Stimulated activated CD8-positive, alpha-beta memory T cell treated with anti-CD3 and anti-CD28 coated beads, Interleukin-7, amount 100 ng/mL, for 1 hour (primary cell): ENCODE results near the gene SMG9.
"Not testable (repeated sequence)": the region's sequence is repeated elsewhere in the genome, so short reads cannot be mapped to it uniquely, and the experiment has no call there.

ENCODE experiments used
- DNase-seq, 2 donors: peaks; one replicate each; pipeline ENCODE4 v3.0.0-alpha.2; 2020; ENCODE audit warnings: low read depth in 2 of 2

SMG9 gene

DNA sequence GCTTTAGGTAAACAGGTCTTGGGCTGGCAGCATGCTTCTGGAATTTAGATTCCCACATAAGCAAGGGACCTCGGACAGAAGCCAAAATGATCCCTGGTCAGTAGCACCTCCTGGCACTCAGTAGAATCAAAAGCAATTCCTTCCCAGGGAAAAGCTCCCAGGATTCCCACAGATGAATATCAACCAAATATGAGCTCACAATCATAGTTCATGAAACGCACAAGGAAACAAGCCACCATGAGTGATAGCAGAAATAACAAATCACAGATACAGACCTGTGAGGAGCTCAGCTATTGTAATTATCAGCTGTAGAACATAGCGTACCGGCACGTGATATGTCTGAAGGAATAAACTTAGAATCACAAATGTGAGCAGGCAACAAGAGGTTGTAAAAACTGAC is 63.0 kb downstream of the SMG9 start:
- no peak for DNase-seq

DNA sequence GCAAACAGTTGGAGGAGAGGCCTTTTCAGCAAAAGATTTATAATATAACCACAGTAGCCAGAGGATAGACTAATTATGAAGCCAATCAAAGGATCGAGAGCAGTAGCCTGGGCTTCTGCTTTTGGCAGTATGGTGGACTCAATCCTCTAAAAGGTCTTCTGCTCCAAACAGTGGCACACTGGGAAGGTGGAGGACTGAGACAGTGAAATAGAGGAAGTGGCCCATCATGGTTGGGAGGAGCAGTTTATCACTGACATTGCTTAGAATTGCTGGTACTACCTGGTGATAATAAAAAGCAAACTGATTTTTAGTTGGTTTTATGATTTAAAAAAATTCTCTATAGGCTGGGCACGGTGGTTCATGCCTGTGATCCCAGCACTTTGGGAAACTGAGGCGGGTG is 63.9 kb downstream of the SMG9 start:
- DNase-seq = no peak

DNA sequence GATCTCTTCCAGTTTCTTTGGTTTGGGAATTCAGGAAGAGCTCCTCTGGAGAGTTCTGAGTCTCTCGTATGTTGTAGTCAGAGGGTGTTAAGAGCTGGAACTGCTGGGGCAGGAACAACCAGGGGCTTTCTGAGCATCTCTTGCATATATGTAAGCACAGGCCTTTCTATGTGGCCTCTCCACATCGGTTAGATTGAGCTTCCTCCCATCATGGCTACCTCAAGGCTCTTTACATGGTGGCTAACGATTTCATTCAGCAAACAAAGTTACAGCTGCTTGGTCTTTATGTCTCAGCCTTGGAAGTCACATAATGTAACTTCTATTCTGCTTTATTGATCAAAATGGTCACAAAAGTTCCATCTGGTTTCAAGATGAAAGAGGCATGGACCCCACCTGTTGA is 64.3 kb downstream of the SMG9 start:
- DNase-seq = no peak

DNA sequence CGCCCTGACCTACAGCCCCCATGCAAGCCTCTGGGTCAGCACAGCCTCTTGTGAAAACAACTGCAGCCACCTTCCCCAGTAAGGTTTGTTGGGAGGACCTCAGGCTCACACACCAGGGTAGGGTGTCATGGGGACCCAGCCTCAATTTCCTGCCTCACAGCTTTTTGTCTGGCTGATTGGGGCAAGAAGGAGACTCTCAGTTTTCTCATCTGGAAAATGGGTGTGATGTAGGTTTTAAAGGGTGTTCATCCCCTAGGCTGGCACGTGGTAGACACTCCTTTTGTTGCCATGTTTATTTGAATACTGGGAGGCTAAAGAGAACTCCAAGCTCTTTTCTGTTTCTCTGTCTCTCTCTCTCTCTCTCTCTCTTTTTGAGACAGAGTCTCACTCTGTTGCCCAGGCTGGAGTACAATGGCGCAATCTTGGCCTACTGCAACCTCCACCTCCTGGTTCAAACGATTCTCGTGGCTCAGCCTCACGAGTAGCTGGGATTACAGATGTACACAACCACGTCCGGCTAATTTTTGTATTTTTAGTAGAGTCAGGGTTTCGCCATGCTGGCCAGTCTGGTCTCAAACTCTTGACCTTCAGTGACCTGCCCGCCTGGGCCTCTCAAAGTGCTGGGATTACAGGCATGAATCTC is 66.6 kb downstream of the SMG9 start:
- no peak for DNase-seq

DNA sequence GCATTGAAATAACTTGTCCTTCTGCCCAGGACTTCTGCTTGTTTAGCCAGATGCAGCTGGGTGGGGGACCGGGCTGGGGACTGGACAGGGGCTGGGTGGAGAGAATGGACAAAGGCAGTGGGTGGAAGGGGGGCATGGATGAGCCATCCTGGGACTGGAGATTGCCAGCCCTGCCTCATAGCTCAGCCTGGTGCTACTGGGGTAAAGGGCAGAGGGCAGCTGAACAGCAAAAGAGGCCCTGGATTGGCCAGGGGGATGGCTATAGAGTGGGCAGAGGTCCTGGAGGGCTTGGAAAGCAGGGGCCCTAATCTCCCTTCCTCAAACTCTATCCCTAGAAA is 67.1 kb downstream of the SMG9 start:
- DNase-seq = no peak

DNA sequence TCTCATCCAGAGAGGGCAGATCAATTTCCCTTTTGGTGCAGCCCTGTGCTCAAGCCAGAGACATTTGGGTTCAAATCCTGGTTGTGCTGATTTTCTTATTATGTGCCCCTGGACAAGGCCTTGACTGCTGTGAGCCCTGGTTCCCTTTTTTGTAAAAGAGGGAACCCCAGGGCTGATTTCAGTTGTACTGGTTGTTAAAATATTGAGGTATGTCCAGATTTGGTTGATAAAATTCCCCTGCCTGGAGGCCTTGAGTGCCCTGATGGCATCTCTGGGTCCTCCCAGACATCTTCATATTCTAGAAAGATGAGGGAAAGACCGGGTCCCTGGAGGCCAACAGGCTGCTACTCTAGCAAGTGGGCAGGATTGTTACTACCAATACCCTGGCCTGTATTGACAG is 70.4 kb downstream of the SMG9 start:
- no peak for DNase-seq

DNA sequence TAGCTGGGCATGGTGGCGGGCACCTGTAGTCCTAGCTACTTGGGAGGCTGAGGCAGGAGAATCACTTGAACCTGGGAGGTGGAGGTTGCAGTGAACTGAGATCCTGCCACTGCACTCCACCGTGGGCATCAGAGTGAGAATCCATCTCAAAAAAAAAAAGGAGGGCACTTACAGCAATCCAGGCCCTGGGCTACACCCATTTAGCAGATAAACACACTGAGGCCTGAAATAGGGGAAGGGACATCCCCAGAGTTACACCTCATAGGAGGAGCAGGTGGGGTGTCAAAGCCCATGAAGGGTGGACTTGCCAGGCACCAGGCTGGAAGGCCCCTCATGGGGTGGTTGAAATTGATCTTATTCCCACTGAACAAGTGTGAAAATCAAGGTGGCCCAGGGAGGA is 70.9 kb downstream of the SMG9 start:
- no peak for DNase-seq

DNA sequence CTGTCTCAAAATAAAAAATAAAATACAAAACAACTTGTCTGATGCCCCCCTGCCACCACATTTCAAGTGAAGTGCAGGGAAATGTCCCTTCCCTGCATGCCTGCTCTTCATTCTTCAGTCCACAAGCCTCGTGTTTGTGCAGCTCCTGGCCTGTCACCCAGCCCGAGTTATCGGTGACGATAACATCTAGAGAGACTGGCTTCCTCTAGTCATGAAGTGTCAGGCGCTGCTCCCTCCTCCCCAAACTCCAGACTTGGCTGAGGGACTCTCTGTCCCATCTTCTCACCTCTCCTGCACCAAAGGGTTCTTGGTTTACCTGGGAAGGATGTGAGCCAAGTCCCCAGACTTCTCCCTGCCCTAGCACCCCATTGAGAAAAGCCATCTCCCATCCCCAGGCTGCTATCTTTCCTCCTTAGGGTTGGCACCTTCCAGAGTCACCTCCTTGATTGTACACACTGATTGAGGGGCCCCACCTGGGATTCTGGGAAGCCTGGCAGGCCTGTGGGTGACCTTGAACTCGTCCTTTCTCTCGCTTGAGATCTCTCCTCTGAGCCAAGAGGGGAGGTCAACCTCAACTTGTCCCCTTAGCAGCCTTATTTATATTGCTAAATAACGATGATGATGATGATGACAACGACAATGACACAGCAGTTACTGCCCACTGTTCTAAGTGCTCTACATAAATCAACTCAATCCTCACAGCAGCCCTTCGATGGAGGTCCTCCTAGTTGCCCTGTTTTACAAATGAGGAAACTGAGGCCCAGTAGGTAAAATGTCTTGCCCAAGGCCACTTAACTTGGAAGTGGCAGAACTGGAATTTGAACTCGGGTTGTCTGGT is 71.7 kb downstream of the SMG9 start:
- no peak for DNase-seq

DNA sequence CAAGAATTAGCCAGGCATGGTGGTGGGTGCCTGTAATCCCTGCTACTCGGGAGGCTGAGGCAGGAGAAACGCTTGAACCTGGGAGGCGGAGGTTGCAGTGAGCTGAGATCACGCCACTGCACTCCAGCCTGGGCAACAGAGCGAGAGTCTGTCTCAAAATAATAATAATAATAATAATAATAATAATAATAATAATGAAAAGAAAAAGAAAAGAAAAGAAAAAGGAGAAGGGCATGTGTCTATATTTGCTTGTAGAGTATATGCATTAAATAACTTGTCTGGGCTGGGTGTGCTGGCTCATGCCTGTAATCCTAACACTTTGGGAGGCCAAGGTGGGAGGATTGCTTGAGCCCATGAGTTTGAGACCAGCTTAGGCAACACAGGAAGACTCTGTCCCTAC is 72.5 kb downstream of the SMG9 start:
- not testable (repeated sequence) for DNase-seq

DNA sequence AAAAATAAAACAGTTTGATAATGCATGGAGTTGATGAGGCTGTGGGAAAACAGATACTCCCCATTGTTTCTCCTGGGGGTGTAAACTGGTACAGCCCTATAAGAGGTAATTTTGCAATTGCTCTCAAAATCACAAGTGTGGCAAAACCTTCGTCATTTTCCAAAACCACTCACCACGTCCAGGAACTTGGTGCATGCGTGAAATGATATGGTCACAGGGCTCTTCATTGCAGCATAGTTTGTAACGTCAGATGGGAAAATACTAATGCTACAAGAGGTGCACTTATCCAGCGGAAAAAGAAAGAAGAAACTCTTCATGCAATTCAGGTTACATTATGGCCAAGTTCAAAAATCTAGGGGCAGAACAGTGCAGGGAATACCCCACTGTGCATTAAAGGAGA is 72.9 kb downstream of the SMG9 start:
- no peak for DNase-seq

DNA sequence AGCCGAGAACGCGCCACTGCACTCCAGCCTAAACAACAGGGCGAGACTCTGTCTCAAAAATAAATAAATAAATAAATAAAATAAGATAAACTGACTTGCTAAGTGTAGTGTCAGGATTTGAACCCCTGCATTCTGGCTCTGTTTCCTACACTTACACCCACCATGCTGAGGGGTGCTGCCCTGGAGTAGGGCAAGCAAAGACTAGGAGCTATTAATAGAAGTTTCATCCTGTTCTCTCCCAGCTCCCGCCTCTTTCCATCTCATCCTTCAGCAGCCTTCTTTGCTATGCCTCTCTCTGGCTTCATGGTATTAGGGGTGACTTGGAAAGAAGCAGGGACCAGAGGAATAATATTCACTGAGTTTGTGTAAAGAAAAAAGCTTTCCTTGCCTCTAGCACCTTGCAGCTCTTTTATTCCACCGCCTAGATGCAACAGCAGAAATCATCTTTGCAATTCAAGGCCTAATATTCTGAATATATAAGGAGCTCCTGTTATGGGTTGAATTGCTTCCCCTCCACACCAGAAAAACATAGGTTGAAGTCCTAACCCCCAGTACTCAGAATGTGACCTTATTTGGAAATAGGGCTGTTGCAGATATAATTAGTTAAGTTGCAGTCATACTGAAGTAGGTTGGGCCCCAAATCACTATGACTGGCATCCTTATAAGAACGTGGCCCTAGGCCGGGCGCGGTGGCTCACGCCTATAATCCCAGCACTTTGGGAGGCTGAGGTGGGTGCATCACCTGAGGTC is 76.1 kb downstream of the SMG9 start:
- DNase-seq = no peak
